Activated CD4-positive, alpha-beta T cell treated with anti-CD3 and anti-CD28 coated beads, Interleukin-2, Interleukin-4, amounts not matched to agents 100 ng/mL and 50 ng/mL, durations not matched to agents 16 hours and 8 hours (primary cell): ENCODE results near the gene ZBTB16.

Source experiments
- DNase-seq: peaks from one replicate; pipeline ENCODE4 v3.0.0-alpha.2; 2020; ENCODE audit warnings: low spot score

The ZBTB16 gene

GRCh38 chr11:114059278-114059983 is at the start of gene ZBTB16:
Gene ZBTB16, plus strand, starts transcription at chr11:114059711. Its CDS starts 3,590 bp downstream, at chr11:114063301.
- no peak for DNase-seq

GRCh38 chr11:114010931-114011330 is 48.6 kb upstream of the ZBTB16 start:
- DNase-seq, result no peak

- no peak for DNase-seq
These were observed 48.1 kb upstream of the ZBTB16 start for GRCh38 chr11:114011443-114011842.

GRCh38 chr11:114015117-114015516 is 44.4 kb upstream of the ZBTB16 start:
- DNase-seq, result no peak

- no peak for DNase-seq
These were observed 42.5 kb upstream of the ZBTB16 start for GRCh38 chr11:114016986-114017385.

- no peak for DNase-seq
These were observed 41.8 kb upstream of the ZBTB16 start for GRCh38 chr11:114017723-114018122.

- DNase-seq, result no peak
These were observed 40.5 kb upstream of the ZBTB16 start for GRCh38 chr11:114019046-114019445.

- DNase-seq, result no peak
These were observed 39.9 kb upstream of the ZBTB16 start for GRCh38 chr11:114019574-114019973.

- no peak for DNase-seq
These were observed 34.1 kb upstream of the ZBTB16 start for GRCh38 chr11:114025329-114025907.

- DNase-seq, result peak; percentile 5
These were observed 33.2 kb upstream of the ZBTB16 start for GRCh38 chr11:114026355-114026754.

- no peak for DNase-seq
These were observed 32.1 kb upstream of the ZBTB16 start for GRCh38 chr11:114027391-114027790.

GRCh38 chr11:114027926-114028325 is 31.6 kb upstream of the ZBTB16 start:
- DNase-seq, result no peak

GRCh38 chr11:114031246-114031966 is 28.1 kb upstream of the ZBTB16 start:
- no peak for DNase-seq

GRCh38 chr11:114031967-114032320 is 27.6 kb upstream of the ZBTB16 start:
- no peak for DNase-seq

GRCh38 chr11:114033066-114033465 is 26.4 kb upstream of the ZBTB16 start:
- DNase-seq, result no peak

GRCh38 chr11:114033572-114033971 is 25.9 kb upstream of the ZBTB16 start:
- DNase-seq, result no peak

GRCh38 chr11:114034956-114035355 is 24.6 kb upstream of the ZBTB16 start:
- DNase-seq, result no peak

- peak; percentile 43 for DNase-seq
These were observed 23.2 kb upstream of the ZBTB16 start for GRCh38 chr11:114036147-114036811.

- no peak for DNase-seq
These were observed 22.6 kb upstream of the ZBTB16 start for GRCh38 chr11:114036958-114037357.

GRCh38 chr11:114039551-114039950 is 20.0 kb upstream of the ZBTB16 start:
- no peak for DNase-seq

GRCh38 chr11:114040706-114041211 is 18.8 kb upstream of the ZBTB16 start:
- no peak for DNase-seq

- no peak for DNase-seq
These were observed 17.3 kb upstream of the ZBTB16 start for GRCh38 chr11:114042234-114042633.
